HG02970 (cell line): ENCODE data around the gene CDH26.

Experiments
- ATAC-seq: cut with Tn5 transposase; IDR thresholded peaks from one replicate; pipeline ENCODE4 v1.9.1; 2021; ENCODE audit warnings: mild to moderate bottlenecking, moderate library complexity, moderate number of reproducible peaks; ENCODE audit not compliant: unreplicated experiment, low FRiP score

CDH26 gene

GRCh38 chr20:59958123-59958522 is at the start of gene CDH26:
CDH26 (plus strand) TSS chr20:59958423; CDS start chr20:59958727, 304 bp downstream.
- ATAC-seq = no peak

GRCh38 chr20:59908855-59909254 is 49.4 kb upstream of the CDH26 start:
- no peak for ATAC-seq

- no peak for ATAC-seq
These were observed 47.2 kb upstream of the CDH26 start for GRCh38 chr20:59911041-59911440.

GRCh38 chr20:59912609-59913008 is 45.6 kb upstream of the CDH26 start:
- no peak for ATAC-seq

- ATAC-seq = no peak
These were observed 37.3 kb upstream of the CDH26 start for GRCh38 chr20:59920944-59921343.

GRCh38 chr20:59923514-59923913 is 34.7 kb upstream of the CDH26 start:
- ATAC-seq = no peak

GRCh38 chr20:59925359-59925758 is 32.9 kb upstream of the CDH26 start:
- no peak for ATAC-seq

- no peak for ATAC-seq
These were observed 32.3 kb upstream of the CDH26 start for GRCh38 chr20:59925899-59926298.

GRCh38 chr20:59931511-59932312 is 26.5 kb upstream of the CDH26 start:
- ATAC-seq = no peak

- no peak for ATAC-seq
These were observed 25.5 kb upstream of the CDH26 start for GRCh38 chr20:59932616-59933295.

GRCh38 chr20:59933296-59933848 is 24.9 kb upstream of the CDH26 start, which contains the start of gene SYCP2:
SYCP2 (minus strand) TSS chr20:59933637; CDS start chr20:59922413, 11,224 bp downstream.
- peak; percentile 8 for ATAC-seq

- peak; percentile 81 for ATAC-seq
These were observed 24.2 kb upstream of the CDH26 start for GRCh38 chr20:59933849-59934585.

GRCh38 chr20:59935457-59936185 is 22.6 kb upstream of the CDH26 start:
- ATAC-seq = no peak

- ATAC-seq = no peak
These were observed 21.8 kb upstream of the CDH26 start for GRCh38 chr20:59936409-59936808.

GRCh38 chr20:59937150-59937549 is 21.1 kb upstream of the CDH26 start:
- ATAC-seq = no peak

- ATAC-seq = no peak
These were observed 20.0 kb upstream of the CDH26 start for GRCh38 chr20:59938221-59938620.

GRCh38 chr20:59938696-59939051 is 19.5 kb upstream of the CDH26 start:
- ATAC-seq = no peak

GRCh38 chr20:59939052-59939878 is 19.0 kb upstream of the CDH26 start:
- no peak for ATAC-seq

- ATAC-seq = peak; percentile 33
These were observed 18.4 kb upstream of the CDH26 start for GRCh38 chr20:59939879-59940128.
